H9 (cell line): ENCODE results near the gene VAV1. TPM values are rescaled to one million over a fixed set of nuclear protein-coding genes. Genes with fewer than 3 reads are reported as not detected.

Experiments
- DNase-seq: peaks from one replicate; pipeline ENCODE4 v3.0.0-alpha.2; 2017
- H2AFZ ChIP-seq: one replicate; pipeline ENCODE4 v1.6.1; 2013; ENCODE audit warnings: mild to moderate bottlenecking, low read length, control low read depth, moderate library complexity
- H2AK5ac ChIP-seq: 2 replicates; pipeline ENCODE4 v1.6.1; 2013; ENCODE audit warnings: low read length, control low read depth, mixed read lengths; ENCODE audit not compliant: insufficient read length
- H2BK120ac ChIP-seq: one replicate; pipeline ENCODE4 v1.6.1; 2013; ENCODE audit warnings: low read depth, mild to moderate bottlenecking, low read length, control low read depth, inconsistent platforms; ENCODE audit not compliant: poor library complexity, severe bottlenecking
- H2BK12ac ChIP-seq: 2 replicates; pipeline ENCODE4 v1.6.1; 2013; ENCODE audit warnings: low read length, control low read depth, mixed read lengths, low read depth; ENCODE audit not compliant: insufficient read length
- H2BK15ac ChIP-seq: 2 replicates; pipeline ENCODE4 v1.6.1; 2013; ENCODE audit warnings: low read depth, low read length, control low read depth
- H2BK20ac ChIP-seq: one replicate; pipeline ENCODE4 v1.6.1; 2013; ENCODE audit warnings: low read depth, mild to moderate bottlenecking, low read length, control low read depth, inconsistent platforms; ENCODE audit not compliant: poor library complexity, severe bottlenecking
- H2BK5ac ChIP-seq: 2 replicates; pipeline ENCODE4 v1.6.1; 2013; ENCODE audit warnings: low read length, control low read depth, mixed read lengths; ENCODE audit not compliant: insufficient read length
- H3K14ac ChIP-seq: 2 replicates; pipeline ENCODE4 v1.6.1; 2013; ENCODE audit warnings: low read length, control low read depth; ENCODE audit not compliant: insufficient read depth
- H3K18ac ChIP-seq: 2 replicates; pipeline ENCODE4 v1.6.1; 2013; ENCODE audit warnings: low read depth, mild to moderate bottlenecking, mixed read lengths, low read length, control low read depth; ENCODE audit not compliant: insufficient read length
- H3K23ac ChIP-seq: 2 replicates; pipeline ENCODE4 v1.6.1; 2013; ENCODE audit warnings: low read length, control low read depth, mixed read lengths, low read depth; ENCODE audit not compliant: insufficient read length
- H3K23me2 ChIP-seq: 2 replicates; pipeline ENCODE4 v1.6.1; 2013; ENCODE audit warnings: low read depth, mild to moderate bottlenecking, mixed read lengths, low read length, control low read depth; ENCODE audit not compliant: insufficient read length, poor library complexity, severe bottlenecking
- H3K27ac ChIP-seq: 2 replicates; pipeline ENCODE4 v1.5.1; 2013; ENCODE audit warnings: low read length, control low read depth, mixed read lengths, low read depth; ENCODE audit not compliant: insufficient read length
- H3K27me3 ChIP-seq: 2 replicates; pipeline ENCODE4 v1.6.1; 2013; ENCODE audit warnings: low read length, control low read depth, inconsistent platforms; ENCODE audit not compliant: insufficient read depth
- H3K4ac ChIP-seq: 2 replicates; pipeline ENCODE4 v1.6.1; 2013; ENCODE audit warnings: low read depth, mild to moderate bottlenecking, control low read depth, inconsistent platforms, low read length, moderate library complexity
- H3K4me1 ChIP-seq: 2 replicates; pipeline ENCODE4 v1.6.1; 2013; ENCODE audit warnings: low read length, control low read depth, inconsistent platforms; ENCODE audit not compliant: insufficient read depth
- H3K4me2 ChIP-seq: 2 replicates; pipeline ENCODE4 v1.6.1; 2013; ENCODE audit warnings: low read length, control low read depth, mixed read lengths; ENCODE audit not compliant: insufficient read length, insufficient read depth
- H3K56ac ChIP-seq: 2 replicates; pipeline ENCODE4 v1.6.1; 2013; ENCODE audit warnings: low read depth, mild to moderate bottlenecking, mixed read lengths, low read length, control low read depth; ENCODE audit not compliant: insufficient read length
- H3K79me1 ChIP-seq: 2 replicates; pipeline ENCODE4 v1.6.1; 2013; ENCODE audit warnings: low read depth, mild to moderate bottlenecking, moderate library complexity, low read length, control low read depth, inconsistent platforms; ENCODE audit not compliant: insufficient read depth, poor library complexity, severe bottlenecking
- H3K79me2 ChIP-seq: 2 replicates; pipeline ENCODE4 v1.6.1; 2013; ENCODE audit warnings: low read length, control low read depth, inconsistent platforms; ENCODE audit not compliant: insufficient read depth
- H3K9ac ChIP-seq: 2 replicates; pipeline ENCODE4 v1.6.1; 2013; ENCODE audit warnings: low read length, control low read depth, mixed read lengths; ENCODE audit not compliant: insufficient read length; ENCODE audit errors: extremely low read depth
- H3K9me3 ChIP-seq: one replicate; pipeline ENCODE4 v1.6.1; 2013; ENCODE audit warnings: low read depth, low read length, inconsistent platforms; ENCODE audit not compliant: control insufficient read depth
- H3T11ph ChIP-seq: one replicate; pipeline ENCODE4 v1.6.1; 2013; ENCODE audit warnings: mild to moderate bottlenecking, low read length, control low read depth, inconsistent platforms
- H4K20me1 ChIP-seq: one replicate; pipeline ENCODE4 v1.6.1; 2013; ENCODE audit not compliant: control insufficient read depth, insufficient read length, insufficient read depth
- H4K5ac ChIP-seq: 2 replicates; pipeline ENCODE4 v1.6.1; 2013; ENCODE audit warnings: low read depth, mild to moderate bottlenecking, mixed read lengths, low read length, control low read depth; ENCODE audit not compliant: insufficient read length
- H4K8ac ChIP-seq: replicated peaks from 2 replicates; pipeline ENCODE4 v1.6.1; 2013; ENCODE audit warnings: low read length, control low read depth, mixed read lengths, low read depth; ENCODE audit not compliant: insufficient read length
- H4K91ac ChIP-seq: 2 replicates; pipeline ENCODE4 v1.6.1; 2013; ENCODE audit warnings: low read depth, mild to moderate bottlenecking, moderate library complexity, mixed read lengths, low read length, control low read depth; ENCODE audit not compliant: insufficient read length
- H3K27ac Mint-ChIP-seq, 3 experiments: 2 replicates in 2 of 3; 3 replicates in 1 of 3; pipeline ENCODE4 v1.8.0; 2020 to 2021; ENCODE audit warnings: mixed read lengths in 3 of 3, mild to moderate bottlenecking in 1 of 3, moderate library complexity in 1 of 3
- H3K27me3 Mint-ChIP-seq: 2 replicates; pipeline ENCODE4 v1.8.0; 2021; ENCODE audit warnings: low read depth, mild to moderate bottlenecking, moderate library complexity, mixed read lengths
- H3K36me3 Mint-ChIP-seq, 3 experiments: 2 replicates in 2 of 3; 3 replicates in 1 of 3; pipeline ENCODE4 v1.8.0; 2020 to 2021; ENCODE audit warnings: low read depth in 3 of 3, mixed read lengths in 3 of 3; ENCODE audit not compliant: insufficient read depth in 1 of 3
- H3K4me1 Mint-ChIP-seq, 2 experiments: 2 replicates each; pipeline ENCODE4 v1.8.0; 2020; ENCODE audit warnings: mixed read lengths in 2 of 2
- H3K4me3 Mint-ChIP-seq, 2 experiments: 2 replicates in 1 of 2; 3 replicates in 1 of 2; pipeline ENCODE4 v1.8.0; 2020 to 2021; ENCODE audit warnings: mild to moderate bottlenecking in 2 of 2, mixed read lengths in 2 of 2, moderate library complexity in 1 of 2
- H3K9me3 Mint-ChIP-seq, 2 experiments: 2 replicates in 1 of 2; 3 replicates in 1 of 2; pipeline ENCODE4 v1.8.0; 2020; ENCODE audit warnings: mild to moderate bottlenecking in 2 of 2, mixed read lengths in 2 of 2, moderate library complexity in 1 of 2
- CTCF ChIP-seq: fragments of 200-600 bp; sonication (generic); conservative IDR thresholded peaks from 3 replicates; pipeline ENCODE4 v1.8.0; 2021; ENCODE audit warnings: antibody characterized with exemption, mild to moderate bottlenecking
- WGBS: extraction: QIAGEN DNeasy Blood & Tissue Kit; methylation state at CpG from one replicate; pipeline ENCODE4 v1.1.7; 2013; ENCODE audit warnings: missing lambda C conversion rate, low lambda C conversion rate, mixed read lengths; ENCODE audit not compliant: insufficient read length; ENCODE audit errors: extremely low coverage; 5-methylcytosine and 5-hydroxymethylcytosine counted together
- total RNA-seq: library from RNA; stranded (reverse); gene quantifications from 2 replicates; pipeline ENCODE4 v1.2.1, GENCODE V29; 2021

The VAV1 gene
- total RNA-seq, 1 experiment from 2014 or later: 0.90 TPM

GRCh38 chr19:6803036-6803404, 30.5 kb downstream of the VAV1 start:
- Histone ChIP-seq H3K18ac (no peak overlapping the region), H2BK20ac (no peak overlapping the region), H2BK5ac (no peak overlapping the region), H3K27ac (no peak overlapping the region), H3K23me2 (peaks cover 5% of the 10 kb centered on the region), H2AFZ (no peak overlapping the region), H2AK5ac (no peak overlapping the region), H3K4ac (no peak overlapping the region), H4K8ac (no peak overlapping the region), H2BK12ac (no peak overlapping the region), H4K5ac (no peak overlapping the region), H3K56ac (no peak overlapping the region), H3K79me2 (no peaks in the 10 kb centered on the region), H3K4me2 (no peak overlapping the region), H4K20me1 (no peaks in the 10 kb centered on the region), H2BK15ac (no peak overlapping the region), H3K9ac (no peak overlapping the region), H4K91ac (no peak overlapping the region), H3K79me1 (no peaks in the 10 kb centered on the region), H3K4me1 (peaks cover 2% of the 10 kb centered on the region; the same call in 1 of the 2 replicates), H3K14ac (no peak overlapping the region), H2BK120ac (no peak overlapping the region), H3K23ac (no peak overlapping the region), H3K27me3 (no peaks in the 10 kb centered on the region), H3K9me3 (no peaks in the 10 kb centered on the region), H3T11ph (no peak overlapping the region)
- TF ChIP-seq CTCF: no peak
- no CpG with 5 or more reads among the region's 8 CpGs for WGBS
- H3K36me3 Mint-ChIP-seq: peaks cover 0 to 4% (median 0%) of the 10 kb centered on the region in 3 experiments; a peak in 3 of 7 replicates
- no peak overlapping the region for H3K4me3 Mint-ChIP-seq
- no peak overlapping the region for H3K27ac Mint-ChIP-seq
- peaks cover 15 to 16% of the 10 kb centered on the region in 2 experiments for H3K4me1 Mint-ChIP-seq
- DNase-seq: no peak
- peaks cover 6% of the 10 kb centered on the region for H3K27me3 Mint-ChIP-seq
- peaks cover 5 to 58% of the 10 kb centered on the region in 2 experiments; a peak in 4 of 5 replicates for H3K9me3 Mint-ChIP-seq
